ENCODE results near the gene ZNF57. TPM values are rescaled to one million over a fixed set of nuclear protein-coding genes. Genes with fewer than 3 reads are reported as not detected.

The ZNF57 gene
- total RNA-seq, 1 experiment from 2014 or later, result 3.3 TPM

- ATAC-seq (no peak), DNase-seq (no peak)
- CTCF ChIA-PET, result no interaction called here
- 0 out of 2 replicates have a peak, but pooled peaks cover 12% of the 10 kb centered on the region for H3K9me3 ChIP-seq (ENCODE audit: low read length)
- no peak overlapping the region for H3K9ac ChIP-seq (ENCODE audit: low read length)
- H3K9me2 ChIP-seq (replicated peaks; ENCODE audit: low read length), result no peaks in the 10 kb centered on the region
- H3K79me2 ChIP-seq (ENCODE audit: low read length), result peaks cover 14% of the 10 kb centered on the region; the same call in 1 of the 2 replicates
- no peak for TF ChIP-seq EZH2 (IDR thresholded peaks at IDR 0.05; ENCODE audit: low read length, unreplicated experiment)
- TF ChIP-seq, protein P1, sequence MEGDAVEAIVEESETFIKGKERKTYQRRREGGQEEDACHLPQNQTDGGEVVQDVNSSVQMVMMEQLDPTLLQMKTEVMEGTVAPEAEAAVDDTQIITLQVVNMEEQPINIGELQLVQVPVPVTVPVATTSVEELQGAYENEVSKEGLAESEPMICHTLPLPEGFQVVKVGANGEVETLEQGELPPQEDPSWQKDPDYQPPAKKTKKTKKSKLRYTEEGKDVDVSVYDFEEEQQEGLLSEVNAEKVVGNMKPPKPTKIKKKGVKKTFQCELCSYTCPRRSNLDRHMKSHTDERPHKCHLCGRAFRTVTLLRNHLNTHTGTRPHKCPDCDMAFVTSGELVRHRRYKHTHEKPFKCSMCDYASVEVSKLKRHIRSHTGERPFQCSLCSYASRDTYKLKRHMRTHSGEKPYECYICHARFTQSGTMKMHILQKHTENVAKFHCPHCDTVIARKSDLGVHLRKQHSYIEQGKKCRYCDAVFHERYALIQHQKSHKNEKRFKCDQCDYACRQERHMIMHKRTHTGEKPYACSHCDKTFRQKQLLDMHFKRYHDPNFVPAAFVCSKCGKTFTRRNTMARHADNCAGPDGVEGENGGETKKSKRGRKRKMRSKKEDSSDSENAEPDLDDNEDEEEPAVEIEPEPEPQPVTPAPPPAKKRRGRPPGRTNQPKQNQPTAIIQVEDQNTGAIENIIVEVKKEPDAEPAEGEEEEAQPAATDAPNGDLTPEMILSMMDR (conservative IDR thresholded peaks at IDR 0.05; ENCODE audit: low read depth, low read length), result no peak
- no peak for TF ChIP-seq EZH2phosphoT487 (IDR thresholded peaks at IDR 0.05; ENCODE audit: borderline replicate concordance, low read length)
- no peaks in the 10 kb centered on the region for H3K4me1 ChIP-seq (ENCODE audit: insufficient read depth, low read length)
- POLR2A ChIA-PET (ENCODE audit: unreplicated experiment), result no interaction called here
- no peaks in the 10 kb centered on the region for H4K20me1 ChIP-seq (ENCODE audit: low read length)
- no peaks in the 10 kb centered on the region for H3K27me3 ChIP-seq (ENCODE audit: low read length)
- no peak overlapping the region for H3K4me2 ChIP-seq (ENCODE audit: low read length)
- H3K4me3 ChIP-seq (ENCODE audit: low read length), result no peak overlapping the region; the same call in 1 of the 2 replicates
- intact Hi-C loops (cut with micrococcal nuclease), result no loop called here
- H3F3A ChIP-seq (ENCODE audit: low read length, unreplicated experiment), result no peaks in the 10 kb centered on the region
- no peak overlapping the region for H2AFZ ChIP-seq (ENCODE audit: low read length)
- no peak overlapping the region for H3K27ac ChIP-seq (ENCODE audit: low read length)
- BruUV-seq (replicated peaks), result no TSS peak
- peaks cover 46% of the 10 kb centered on the region for H3K36me3 ChIP-seq (ENCODE audit: low read depth, low read length)
Observed at GRCh38 chr19:2917275-2918184, 16.8 kb downstream of the ZNF57 start.

DNA sequence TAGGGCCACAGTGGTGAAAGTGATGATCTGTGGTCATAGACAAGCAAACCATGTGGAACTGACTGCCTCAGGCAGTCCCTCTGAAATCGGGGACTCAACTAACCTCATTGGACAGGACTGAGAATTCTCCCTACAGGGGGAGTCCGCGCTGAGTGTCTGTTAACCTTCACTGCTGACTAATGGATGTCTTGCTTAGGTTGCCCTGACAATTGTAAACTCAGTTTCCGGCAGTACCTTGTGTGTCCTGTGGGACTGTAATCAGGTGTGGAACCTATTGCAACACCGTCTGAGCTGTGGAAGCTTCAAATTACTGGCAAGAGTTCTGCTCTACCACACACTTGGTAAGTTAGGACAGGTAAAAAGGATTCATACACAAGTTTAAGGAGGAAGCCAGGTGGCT is 22.3 kb downstream of the ZNF57 start:
- H3K27ac ChIP-seq (ENCODE audit: low read length), result peak overlapping the region; percentile 74
- H3K9ac ChIP-seq (ENCODE audit: low read length), result no peak overlapping the region
- no peaks in the 10 kb centered on the region for H3K27me3 ChIP-seq (ENCODE audit: low read length)
- no peak overlapping the region for H2AFZ ChIP-seq (ENCODE audit: low read length)
- ChIA-PET CTCF (interaction anchor here (1.1 to 1.2 kb wide), 2 partner anchors 28 to 36 kb away, joined by 3 to 7 read pairs; no protein-coding TSS in a partner anchor), POLR2A (ENCODE audit: unreplicated experiment) (interaction anchor here (0.6 to 0.7 kb wide), 2 partner anchors 19 to 113 kb away, joined by 3 read pairs; no protein-coding TSS in a partner anchor)
- BruUV-seq (replicated peaks), result no TSS peak
- no peaks in the 10 kb centered on the region for H3K79me2 ChIP-seq (ENCODE audit: low read length)
- H3K9me3 ChIP-seq (ENCODE audit: low read length), result 0 out of 2 replicates have a peak, but pooled peaks cover 3% of the 10 kb centered on the region
- H4K20me1 ChIP-seq (ENCODE audit: low read length), result no peaks in the 10 kb centered on the region
- intact Hi-C loops (cut with micrococcal nuclease), result loop anchor here (2.0 kb wide), 1 partner anchor 28 kb away; no protein-coding TSS in a partner anchor
- DNase-seq, result peak; percentile 77
- TF ChIP-seq EZH2phosphoT487 (IDR thresholded peaks at IDR 0.05; ENCODE audit: borderline replicate concordance, low read length), result no peak
- TF ChIP-seq, protein P1 (conservative IDR thresholded peaks at IDR 0.05; ENCODE audit: low read depth, low read length), result peak; percentile 39
- peaks cover 6% of the 10 kb centered on the region for H3K36me3 ChIP-seq (ENCODE audit: low read depth, low read length)
- H3K4me3 ChIP-seq (ENCODE audit: low read length), result 0 out of 2 replicates have a peak overlapping the region, but pooled peaks have one; percentile 23
- no peaks in the 10 kb centered on the region for H3K9me2 ChIP-seq (replicated peaks; ENCODE audit: low read length)
- peak overlapping the region; percentile 58 for H3K4me2 ChIP-seq (ENCODE audit: low read length)
- peaks cover 18% of the 10 kb centered on the region for H3K4me1 ChIP-seq (ENCODE audit: insufficient read depth, low read length)
- H3F3A ChIP-seq (ENCODE audit: low read length, unreplicated experiment), result no peaks in the 10 kb centered on the region
- peak; percentile 82 for ATAC-seq
